Activated naive CD8-positive, alpha-beta T cell treated with anti-CD3 and anti-CD28 coated beads, Interleukin-2, amount 10 ng/mL, durations not matched to agents 7 days and 5 days (primary cell): ENCODE measurements around the gene MAGEA2. TPM values are rescaled to one million over a fixed set of nuclear protein-coding genes. Genes with fewer than 3 reads are reported as not detected.
"Not testable (repeated sequence)": the region's sequence is repeated elsewhere in the genome, so short reads cannot be mapped to it uniquely, and the experiment has no call there.

Source experiments
- ATAC-seq: fragments of 150-1000 bp; cut with Tn5 transposase; one replicate; pipeline ENCODE4 v1.10.0; 2021; ENCODE audit warnings: low read depth, moderate library complexity
- POLR2A ChIA-PET: fragments of 350-600 bp; sonication (Branson Sonifier 250); formaldehyde crosslinking; loops from one replicate; lab custom pipeline; 2021; ENCODE audit warnings: antibody characterized with exemption; lab: Charles Lee
- DNase-seq: peaks from one replicate; pipeline ENCODE4 v3.0.0; 2021
- H3K27ac Mint-ChIP-seq: one replicate; pipeline ENCODE4 v1.8.0; 2022; ENCODE audit warnings: mild to moderate bottlenecking, mixed read lengths
- H3K27me3 Mint-ChIP-seq: one replicate; pipeline ENCODE4 v1.8.0; 2022; ENCODE audit warnings: mild to moderate bottlenecking, moderate library complexity, mixed read lengths
- H3K36me3 Mint-ChIP-seq: one replicate; pipeline ENCODE4 v1.8.0; 2021; ENCODE audit warnings: mild to moderate bottlenecking, mixed read lengths
- H3K4me1 Mint-ChIP-seq: one replicate; pipeline ENCODE4 v1.8.0; 2021; ENCODE audit warnings: mixed read lengths
- H3K4me3 Mint-ChIP-seq: one replicate; pipeline ENCODE4 v1.8.0; 2022; ENCODE audit warnings: mild to moderate bottlenecking, moderate library complexity, mixed read lengths
- H3K9me3 Mint-ChIP-seq: one replicate; pipeline ENCODE4 v1.8.0; 2021; ENCODE audit warnings: mixed read lengths
- total RNA-seq, 2 experiments: library from RNA; stranded (reverse); gene quantifications; one replicate each; pipeline ENCODE4 v1.2.3, GENCODE V29; 2021

Gene MAGEA2
- not detected for total RNA-seq

GRCh38 chrX:152753686-152754650 lies at the start of gene MAGEA2:
TSS of gene MAGEA2 (minus strand) at chrX:152753842. CDS start at chrX:152751363, 2,479 bp downstream.
- ATAC-seq, H3K4me1 Mint-ChIP-seq, DNase-seq, H3K36me3 Mint-ChIP-seq, POLR2A ChIA-PET, H3K9me3 Mint-ChIP-seq, H3K27me3 Mint-ChIP-seq, H3K27ac Mint-ChIP-seq, H3K4me3 Mint-ChIP-seq: not testable (repeated sequence)

GRCh38 chrX:152798945-152799344 lies 45.3 kb upstream of the MAGEA2 start:
- Mint-ChIP-seq H3K27me3 (peaks cover 3% of the 10 kb centered on the region), H3K4me1 (no peaks in the 10 kb centered on the region)

GRCh38 chrX:152787062-152787461 lies 33.4 kb upstream of the MAGEA2 start:
- POLR2A ChIA-PET, ATAC-seq, H3K4me1 Mint-ChIP-seq, H3K36me3 Mint-ChIP-seq, H3K9me3 Mint-ChIP-seq, DNase-seq, H3K27me3 Mint-ChIP-seq, H3K27ac Mint-ChIP-seq, H3K4me3 Mint-ChIP-seq: not testable (repeated sequence)

More at GRCh38 chrX:152798945-152799344, 45.3 kb upstream of the MAGEA2 start:
- Mint-ChIP-seq H3K4me3 (no peak overlapping the region), H3K9me3 (no peaks in the 10 kb centered on the region), H3K36me3 (no peaks in the 10 kb centered on the region), H3K27ac (no peak overlapping the region)
- no peak for ATAC-seq
- POLR2A ChIA-PET: no interaction called here
- no peak for DNase-seq

GRCh38 chrX:152769549-152770289 lies 16.1 kb upstream of the MAGEA2 start, which contains the start of gene MAGEA6:
TSS of gene MAGEA6 (minus strand) at chrX:152769689. CDS start at chrX:152767650, 2,039 bp downstream.
- DNase-seq, H3K27me3 Mint-ChIP-seq, H3K4me1 Mint-ChIP-seq, H3K36me3 Mint-ChIP-seq, H3K27ac Mint-ChIP-seq, POLR2A ChIA-PET, H3K9me3 Mint-ChIP-seq, ATAC-seq, H3K4me3 Mint-ChIP-seq: not testable (repeated sequence)

GRCh38 chrX:152766562-152766961 lies 12.9 kb upstream of the MAGEA2 start:
- H3K27me3 Mint-ChIP-seq, H3K9me3 Mint-ChIP-seq, POLR2A ChIA-PET: not testable (repeated sequence)

GRCh38 chrX:152761582-152761981 lies 7.9 kb upstream of the MAGEA2 start:
- H3K9me3 Mint-ChIP-seq, ATAC-seq, POLR2A ChIA-PET, H3K27me3 Mint-ChIP-seq, H3K4me3 Mint-ChIP-seq, H3K36me3 Mint-ChIP-seq, DNase-seq, H3K4me1 Mint-ChIP-seq, H3K27ac Mint-ChIP-seq: not testable (repeated sequence)

More at GRCh38 chrX:152766562-152766961, 12.9 kb upstream of the MAGEA2 start:
- H3K4me1 Mint-ChIP-seq, DNase-seq, ATAC-seq, H3K36me3 Mint-ChIP-seq, H3K27ac Mint-ChIP-seq, H3K4me3 Mint-ChIP-seq: not testable (repeated sequence)

GRCh38 chrX:152759544-152759943 lies 5.9 kb upstream of the MAGEA2 start:
- ATAC-seq, H3K27ac Mint-ChIP-seq, H3K9me3 Mint-ChIP-seq, DNase-seq, H3K4me1 Mint-ChIP-seq, H3K4me3 Mint-ChIP-seq, H3K27me3 Mint-ChIP-seq, H3K36me3 Mint-ChIP-seq, POLR2A ChIA-PET: not testable (repeated sequence)

- H3K27ac Mint-ChIP-seq, H3K4me3 Mint-ChIP-seq, H3K4me1 Mint-ChIP-seq, DNase-seq, ATAC-seq, POLR2A ChIA-PET, H3K9me3 Mint-ChIP-seq, H3K36me3 Mint-ChIP-seq, H3K27me3 Mint-ChIP-seq: not testable (repeated sequence)
Observed at GRCh38 chrX:152758918-152759317, 5.3 kb upstream of the MAGEA2 start, which contains the start of gene CSAG3. TSS of gene CSAG3 (plus strand) at chrX:152759218.

- ATAC-seq, DNase-seq, H3K4me1 Mint-ChIP-seq, H3K36me3 Mint-ChIP-seq, H3K9me3 Mint-ChIP-seq, H3K4me3 Mint-ChIP-seq, H3K27me3 Mint-ChIP-seq, POLR2A ChIA-PET, H3K27ac Mint-ChIP-seq: not testable (repeated sequence)
Observed at GRCh38 chrX:152754871-152755270, 1.2 kb upstream of the MAGEA2 start.

GRCh38 chrX:152738560-152738959 lies 15.1 kb downstream of the MAGEA2 start:
- no peak overlapping the region for H3K4me3 Mint-ChIP-seq
- H3K9me3 Mint-ChIP-seq: no peaks in the 10 kb centered on the region
- H3K36me3 Mint-ChIP-seq: no peaks in the 10 kb centered on the region
- no peaks in the 10 kb centered on the region for H3K4me1 Mint-ChIP-seq
- peaks cover 8% of the 10 kb centered on the region for H3K27me3 Mint-ChIP-seq
- H3K27ac Mint-ChIP-seq: no peak overlapping the region
- ATAC-seq: no peak
- no peak for DNase-seq
- POLR2A ChIA-PET: no interaction called here

- H3K27me3 Mint-ChIP-seq, H3K36me3 Mint-ChIP-seq, H3K4me1 Mint-ChIP-seq, DNase-seq, POLR2A ChIA-PET, H3K4me3 Mint-ChIP-seq, ATAC-seq, H3K9me3 Mint-ChIP-seq, H3K27ac Mint-ChIP-seq: not testable (repeated sequence)
Observed at GRCh38 chrX:152736528-152736927, 17.1 kb downstream of the MAGEA2 start.

- Mint-ChIP-seq H3K36me3 (no peaks in the 10 kb centered on the region), H3K27ac (no peak overlapping the region), H3K4me3 (no peak overlapping the region), H3K27me3 (peaks cover 6% of the 10 kb centered on the region), H3K4me1 (no peaks in the 10 kb centered on the region), H3K9me3 (no peaks in the 10 kb centered on the region)
- POLR2A ChIA-PET: no interaction called here
- no peak for ATAC-seq
- DNase-seq: no peak
Observed at GRCh38 chrX:152735860-152736511, 17.7 kb downstream of the MAGEA2 start.

GRCh38 chrX:152735101-152735500 lies 18.5 kb downstream of the MAGEA2 start:
- H3K4me1 Mint-ChIP-seq: no peaks in the 10 kb centered on the region
- ATAC-seq (no peak), DNase-seq (no peak)
- no peak overlapping the region for H3K4me3 Mint-ChIP-seq
- no peaks in the 10 kb centered on the region for H3K9me3 Mint-ChIP-seq
- POLR2A ChIA-PET: no interaction called here
- H3K27ac Mint-ChIP-seq: no peak overlapping the region
- H3K36me3 Mint-ChIP-seq: no peaks in the 10 kb centered on the region
- peaks cover 6% of the 10 kb centered on the region for H3K27me3 Mint-ChIP-seq
